Stomach (tissue), 9 donors: ENCODE results near the gene SMYD3. TPM values are rescaled to one million over a fixed set of nuclear protein-coding genes. Genes with fewer than 3 reads are reported as not detected.

Experiments
- DNase-seq, 2 donors: peaks; one replicate each; pipeline versions ENCODE4 v3.0.0 to v3.0.0-alpha.2; 2013 to 2019
- H3K27ac ChIP-seq, 5 donors: fragments of 200-600 bp in 4 of 5; sonication (generic) in 4 of 5; one replicate each; pipeline ENCODE4 v1.5.1; 2013 to 2019; ENCODE audit warnings: mild to moderate bottlenecking in 1 of 5, moderate library complexity in 1 of 5
- H3K27me3 ChIP-seq, 3 donors: fragments of 200-600 bp; sonication (generic); one replicate each; pipeline ENCODE4 v1.5.1; 2017 to 2019; ENCODE audit warnings: mixed run types in 1 of 3
- H3K36me3 ChIP-seq, 4 donors: fragments of 200-600 bp; sonication (generic); 1 replicate in 3 of 4; 2 replicates in 1 of 4; pipeline ENCODE4 v1.5.1; 2016 to 2019
- H3K4me1 ChIP-seq, 4 donors: fragments of 200-600 bp; sonication (generic); one replicate each; pipeline ENCODE4 v1.5.1; 2016 to 2019
- H3K4me3 ChIP-seq, 4 donors: fragments of 200-600 bp; sonication (generic) in 3 of 4; one replicate each; pipeline ENCODE4 v1.5.1; 2016 to 2019; ENCODE audit warnings: mild to moderate bottlenecking in 1 of 4
- H3K9me3 ChIP-seq, 4 donors: fragments of 200-600 bp; sonication (generic); one replicate each; pipeline ENCODE4 v1.5.1; 2016 to 2019
- EP300 ChIP-seq: sonication (generic); formaldehyde crosslinking; IDR thresholded peaks from one replicate; pipeline ENCODE4 v1.6.1; 2017; ENCODE audit warnings: antibody characterized with exemption
- POLR2A ChIP-seq, 4 donors: fragments of 450-650 bp; IDR thresholded peaks; one replicate each; pipeline ENCODE4 v1.6.1; 2016; ENCODE audit warnings: antibody characterized with exemption in 4 of 4, control low read depth in 2 of 4, mild to moderate bottlenecking in 1 of 4, moderate library complexity in 1 of 4
- POLR2AphosphoS5 ChIP-seq, 3 donors: sonication (generic); formaldehyde crosslinking; IDR thresholded peaks; one replicate each; pipeline ENCODE4 v1.6.1; 2016; ENCODE audit warnings: antibody characterized with exemption in 3 of 3
- WGBS, 5 donors: extraction: QIAGEN DNeasy Blood & Tissue Kit in 3 of 5; methylation state at CpG; one replicate each; pipeline versions ENCODE4 v1.1.5 to v1.1.7; 2013 to 2018; 5-methylcytosine and 5-hydroxymethylcytosine counted together
- intact Hi-C: fragments of 100-400 bp; cut with DNase I; formaldehyde crosslinking; loops from one replicate; pipeline ENCODE4 v1.15.1; 2023; ENCODE audit warnings: low total_unique reads
- polyA plus RNA-seq, 3 donors: library from polyadenylated mRNA; stranded (reverse); fragments of 200-250 nt; gene quantifications; one replicate each; pipeline ENCODE4 v1.2.3, GENCODE V29; 2013
- total RNA-seq, 5 donors: library from RNA; depleted of rRNA; stranded (reverse); fragments of >200 nt; gene quantifications; one replicate each; pipeline versions ENCODE4 v1.1.0 to v1.2.3, GENCODE V29; 2014 to 2016
- TF ChIP-seq, protein P1 (sequence below), 7 experiments: fragments of 450-650 bp in 4 of 7; fragments of 200-600 bp in 3 of 7; sonication (generic) in 3 of 7; IDR thresholded peaks; one replicate each; pipeline ENCODE4 v1.5.1; 2016 to 2019; ENCODE audit warnings: antibody characterized with exemption in 7 of 7, control low read depth in 2 of 7, mild to moderate bottlenecking in 1 of 7
- donor health status: healthy with polysubstance abuse.
- donor health status: Bipolar disorder and iron deficiency.
- donor health status: healthy.

The SMYD3 gene
- total and polyA plus RNA-seq, 8 donors: 6.4 to 196 (median 27.8) TPM

DNA sequence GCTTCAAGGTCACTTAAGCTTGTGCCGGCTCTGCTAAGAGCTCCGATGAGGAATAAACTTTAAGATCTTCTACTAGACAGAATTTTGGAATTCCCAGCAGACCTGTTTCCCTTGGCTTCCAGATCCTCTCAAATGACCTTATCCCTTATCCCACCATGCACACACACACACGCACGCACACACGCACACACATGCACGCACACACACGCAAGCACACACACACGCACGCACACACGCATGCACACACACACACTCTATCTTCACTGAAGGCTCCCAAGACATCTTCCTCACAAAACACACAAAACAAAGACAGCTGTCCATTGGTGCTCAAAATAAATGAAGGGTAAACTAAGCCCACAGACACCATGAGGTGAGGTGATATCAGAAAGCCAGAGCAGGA is 692.4 kb downstream of the SMYD3 start:
- H3K27ac ChIP-seq: no peak overlapping the region
- no peaks in the 10 kb centered on the region for H3K4me1 ChIP-seq
- no peaks in the 10 kb centered on the region for H3K36me3 ChIP-seq
- 76 to 87% (median 81%) methylated on average over 10 of the region's 10 CpGs for WGBS, 5 donors
- DNase-seq: no peak
- intact Hi-C loops: no loop called here
- H3K27me3 ChIP-seq: no peaks in the 10 kb centered on the region
- no peak overlapping the region for H3K4me3 ChIP-seq
- no peak for TF ChIP-seq POLR2A (IDR thresholded peaks at IDR 0.05)
- no peak for TF ChIP-seq EP300
- no peak for TF ChIP-seq POLR2AphosphoS5 (IDR thresholded peaks at IDR 0.05)
- TF ChIP-seq, protein P1, sequence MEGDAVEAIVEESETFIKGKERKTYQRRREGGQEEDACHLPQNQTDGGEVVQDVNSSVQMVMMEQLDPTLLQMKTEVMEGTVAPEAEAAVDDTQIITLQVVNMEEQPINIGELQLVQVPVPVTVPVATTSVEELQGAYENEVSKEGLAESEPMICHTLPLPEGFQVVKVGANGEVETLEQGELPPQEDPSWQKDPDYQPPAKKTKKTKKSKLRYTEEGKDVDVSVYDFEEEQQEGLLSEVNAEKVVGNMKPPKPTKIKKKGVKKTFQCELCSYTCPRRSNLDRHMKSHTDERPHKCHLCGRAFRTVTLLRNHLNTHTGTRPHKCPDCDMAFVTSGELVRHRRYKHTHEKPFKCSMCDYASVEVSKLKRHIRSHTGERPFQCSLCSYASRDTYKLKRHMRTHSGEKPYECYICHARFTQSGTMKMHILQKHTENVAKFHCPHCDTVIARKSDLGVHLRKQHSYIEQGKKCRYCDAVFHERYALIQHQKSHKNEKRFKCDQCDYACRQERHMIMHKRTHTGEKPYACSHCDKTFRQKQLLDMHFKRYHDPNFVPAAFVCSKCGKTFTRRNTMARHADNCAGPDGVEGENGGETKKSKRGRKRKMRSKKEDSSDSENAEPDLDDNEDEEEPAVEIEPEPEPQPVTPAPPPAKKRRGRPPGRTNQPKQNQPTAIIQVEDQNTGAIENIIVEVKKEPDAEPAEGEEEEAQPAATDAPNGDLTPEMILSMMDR (IDR thresholded peaks at IDR 0.05): no peak
- no peaks in the 10 kb centered on the region for H3K9me3 ChIP-seq

DNA sequence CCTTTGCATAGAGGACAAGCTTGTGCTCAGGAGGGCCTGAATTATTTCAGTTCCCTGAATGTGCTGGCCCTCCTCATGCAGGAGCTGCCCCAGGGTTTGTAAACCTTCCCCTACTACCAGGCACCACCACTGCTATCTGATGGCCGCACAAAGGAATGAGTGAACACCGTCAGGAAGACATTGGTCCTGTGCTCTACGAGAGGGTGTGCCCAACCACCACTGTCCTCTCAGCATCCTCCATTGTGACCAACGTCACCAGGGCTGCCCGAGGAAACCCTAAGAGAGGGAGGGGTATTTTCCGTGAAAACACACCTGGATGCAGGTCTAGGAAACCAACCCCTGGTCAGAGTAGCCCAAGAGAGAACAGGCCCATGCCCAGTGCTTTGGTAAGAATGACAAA is 694.8 kb downstream of the SMYD3 start:
- 87 to 98% (median 89%) methylated on average over 1 to 6 of the region's 6 CpGs for WGBS, 5 donors
- Histone ChIP-seq H3K36me3 (no peaks in the 10 kb centered on the region), H3K9me3 (no peaks in the 10 kb centered on the region), H3K27ac (no peak overlapping the region), H3K4me3 (no peak overlapping the region), H3K4me1 (no peaks in the 10 kb centered on the region), H3K27me3 (no peaks in the 10 kb centered on the region)
- intact Hi-C loops: no loop called here
- no peak for TF ChIP-seq POLR2A (IDR thresholded peaks at IDR 0.05)
- no peak for TF ChIP-seq POLR2AphosphoS5 (IDR thresholded peaks at IDR 0.05)
- TF ChIP-seq, protein P1 (IDR thresholded peaks at IDR 0.05): no peak
- no peak for TF ChIP-seq EP300
- DNase-seq: no peak

- Histone ChIP-seq H3K36me3 (no peaks in the 10 kb centered on the region), H3K4me1 (no peaks in the 10 kb centered on the region), H3K9me3 (no peaks in the 10 kb centered on the region), H3K27ac (no peak overlapping the region), H3K27me3 (no peaks in the 10 kb centered on the region), H3K4me3 (no peak overlapping the region)
- peak in 1 of 2 donors; percentile 60 for DNase-seq
- WGBS, 5 donors: 43 to 57% (median 51%) methylated on average over 7 of the region's 7 CpGs
- TF ChIP-seq POLR2A (IDR thresholded peaks at IDR 0.05) (no peak), POLR2AphosphoS5 (IDR thresholded peaks at IDR 0.05) (no peak), EP300 (no peak)
- intact Hi-C loops: no loop called here
These were observed 696.2 kb downstream of the SMYD3 start for GRCh38 chr1:245810789-245811337.

DNA sequence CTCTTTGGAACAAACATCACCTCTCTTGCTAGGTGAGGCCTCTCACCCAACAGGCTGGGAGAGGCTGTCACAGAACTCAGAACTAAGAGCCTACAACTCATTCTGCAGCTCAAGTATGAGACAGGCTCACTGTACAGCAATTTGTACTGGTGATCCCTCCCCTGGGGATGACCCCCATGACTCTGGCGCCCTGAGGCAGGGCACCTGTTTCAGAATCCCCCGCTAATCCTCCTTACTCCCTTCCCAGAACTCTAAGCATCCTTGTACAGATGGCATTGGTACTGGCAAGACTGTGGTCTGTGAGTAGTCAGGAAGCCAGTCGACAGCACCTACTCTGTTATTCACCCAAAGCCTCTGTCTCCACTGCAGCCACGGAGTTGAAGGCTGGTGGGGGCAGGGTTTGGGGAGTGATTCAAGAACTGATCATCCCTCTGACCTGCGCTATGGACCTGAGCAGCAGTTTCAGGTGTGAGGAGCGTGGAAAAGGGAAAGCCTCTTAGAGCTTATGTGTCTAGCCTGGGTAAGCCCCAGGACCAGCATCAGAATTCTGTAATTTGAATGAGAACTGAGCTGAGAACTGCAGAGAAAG is 696.8 kb downstream of the SMYD3 start:
- Histone ChIP-seq H3K4me1 (no peaks in the 10 kb centered on the region), H3K36me3 (no peaks in the 10 kb centered on the region), H3K9me3 (no peaks in the 10 kb centered on the region), H3K4me3 (no peak overlapping the region), H3K27ac (no peak overlapping the region), H3K27me3 (no peaks in the 10 kb centered on the region)
- TF ChIP-seq EP300: no peak
- TF ChIP-seq POLR2AphosphoS5 (IDR thresholded peaks at IDR 0.05): no peak
- TF ChIP-seq, protein P1 (IDR thresholded peaks at IDR 0.05): no peak
- TF ChIP-seq POLR2A (IDR thresholded peaks at IDR 0.05): no peak
- DNase-seq: no peak
- 78 to 90% (median 83%) methylated on average over 6 of the region's 6 CpGs for WGBS, 5 donors
- intact Hi-C loops: no loop called here

GRCh38 chr1:245809361-245809760 is 697.7 kb downstream of the SMYD3 start:
- intact Hi-C loops: no loop called here
- 69 to 89% (median 75%) methylated on average over 5 of the region's 5 CpGs for WGBS, 5 donors
- no peak overlapping the region for H3K27ac ChIP-seq
- H3K4me3 ChIP-seq: no peak overlapping the region
- H3K36me3 ChIP-seq: no peaks in the 10 kb centered on the region
- no peaks in the 10 kb centered on the region for H3K4me1 ChIP-seq
- TF ChIP-seq POLR2AphosphoS5 (IDR thresholded peaks at IDR 0.05) (no peak), POLR2A (IDR thresholded peaks at IDR 0.05) (no peak), EP300 (no peak)
- TF ChIP-seq, protein P1 (IDR thresholded peaks at IDR 0.05): no peak
- no peaks in the 10 kb centered on the region for H3K9me3 ChIP-seq
- no peaks in the 10 kb centered on the region for H3K27me3 ChIP-seq
- DNase-seq: no peak
